Measurements from ENCODE around the gene TMEM205.

TMEM205 gene

GRCh38 chr19:11346104-11346940 is at the start of gene TMEM205, which contains the start of gene CCDC159:
Gene TMEM205 (minus strand): TSS chr19:11346268. CDS start chr19:11345619, 649 bp downstream.
Gene CCDC159 (plus strand): TSS chr19:11346519. CDS start chr19:11346607, 88 bp downstream.
- TF ChIP-seq CTCF (IDR thresholded peaks at IDR 0.05) = no peak

- TF ChIP-seq CTCF (IDR thresholded peaks at IDR 0.05) = no peak
Measured at GRCh38 chr19:11390933-11391680, 45.0 kb upstream of the TMEM205 start.

- no peak for TF ChIP-seq CTCF (IDR thresholded peaks at IDR 0.05)
Measured at GRCh38 chr19:11390359-11390758, 44.3 kb upstream of the TMEM205 start.

GRCh38 chr19:11387162-11388034 is 41.3 kb upstream of the TMEM205 start:
- no peak for TF ChIP-seq CTCF (IDR thresholded peaks at IDR 0.05)

GRCh38 chr19:11384778-11385129 is 38.7 kb upstream of the TMEM205 start:
- no peak for TF ChIP-seq CTCF (IDR thresholded peaks at IDR 0.05)

GRCh38 chr19:11383706-11384048 is 37.6 kb upstream of the TMEM205 start:
- TF ChIP-seq CTCF (IDR thresholded peaks at IDR 0.05) = no peak

Data from LNCAP (cell line).